Measurements from ENCODE around the gene WWOX.

GRCh38 chr16:78656887-78657286 is 557.4 kb downstream of the WWOX start:
- TF ChIP-seq ISL1 (CRISPR knock-in tag; IDR thresholded peaks at IDR 0.05) (no peak), TSHZ2 (CRISPR knock-in tag; IDR thresholded peaks at IDR 0.05) (no peak), ZNF8 (CRISPR knock-in tag; IDR thresholded peaks at IDR 0.05) (no peak), ZFP3 (CRISPR knock-in tag; IDR thresholded peaks at IDR 0.05) (no peak), RARB (CRISPR knock-in tag; IDR thresholded peaks at IDR 0.05) (no peak), PATZ1 (CRISPR knock-in tag; IDR thresholded peaks at IDR 0.05; ENCODE audit: borderline replicate concordance) (no peak), ESRRG (CRISPR knock-in tag; IDR thresholded peaks at IDR 0.05) (no peak), TOX (CRISPR knock-in tag; IDR thresholded peaks at IDR 0.05; ENCODE audit: borderline replicate concordance) (no peak), ARNTL (CRISPR knock-in tag; IDR thresholded peaks at IDR 0.05; ENCODE audit: borderline replicate concordance, low read depth) (no peak), ZNF565 (CRISPR knock-in tag; conservative IDR thresholded peaks at IDR 0.05; ENCODE audit: low read depth) (no peak), CREB5 (CRISPR knock-in tag; IDR thresholded peaks at IDR 0.05; ENCODE audit: low read depth) (no peak), CSDC2 (CRISPR knock-in tag; IDR thresholded peaks at IDR 0.05) (no peak)

All from SK-N-SH treated with all-trans-retinoic acid at 6 μM for 48 hours (cell line).